ENCODE results near the gene GBA2. TPM values are rescaled to one million over a fixed set of nuclear protein-coding genes. Genes with fewer than 3 reads are reported as not detected.

The GBA2 gene
- total RNA-seq = 100 to 1,000 TPM in 1 of 6 donors, 10 to 100 TPM in 5; 60.4 to 189 (median 77.0) TPM

DNA sequence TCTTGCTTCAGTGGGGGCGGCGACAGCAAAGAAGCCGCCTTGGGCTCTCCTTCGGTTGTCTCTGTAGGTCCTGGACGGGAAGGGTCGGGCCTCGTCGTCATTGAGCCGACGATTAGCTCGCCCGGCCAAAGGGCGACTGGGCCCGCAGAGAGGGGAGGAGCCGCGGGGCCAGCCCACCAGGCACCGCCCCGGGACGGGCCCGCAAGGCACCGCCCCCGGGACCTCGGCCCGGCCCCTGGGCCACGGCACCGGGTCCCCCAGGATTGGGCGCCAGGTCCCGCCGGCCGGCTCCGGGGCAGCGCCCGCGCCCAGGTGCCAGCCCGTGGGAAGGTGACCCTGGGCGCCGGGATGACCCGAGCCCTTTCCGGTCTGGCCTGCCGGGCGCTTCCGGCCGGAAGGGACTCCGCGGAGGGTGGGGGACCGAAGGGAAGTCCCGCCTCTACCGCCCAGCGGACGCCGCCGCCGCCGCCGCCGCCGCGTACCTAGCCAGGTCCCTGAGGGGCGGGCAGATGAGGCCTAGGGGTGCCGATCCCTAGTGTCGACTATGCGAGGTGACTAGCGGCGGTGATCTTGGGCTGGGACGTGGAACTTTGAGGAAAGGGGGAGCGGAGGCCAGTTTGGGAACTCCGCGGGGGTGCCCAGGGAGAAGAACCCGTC lies at the start of gene GBA2, which contains the start of gene RGP1:
Gene GBA2 (minus strand): TSS at position 371 of the 657 bp plus-strand sequence. CDS start 524 bp downstream, outside the sequence.
Gene RGP1 (plus strand): TSS at position 430 of the 657 bp plus-strand sequence. CDS start 469 bp downstream, outside the sequence.
- H3K36me3 ChIP-seq = peaks cover 21 to 48% (median 41%) of the 10 kb centered on the region in 4 donors
- peak within 1 kb of the TSS; percentile 90 to 97 (median 94) for H3K27ac ChIP-seq
- DNase-seq (peak; percentile 87 to 96), ATAC-seq (ENCODE audit: low FRiP score in 2 of 2) (peak; percentile 91 to 96)
- TF ChIP-seq POLR2A (IDR thresholded peaks at IDR 0.05) = peak in 3 of 4 donors; percentile 47 to 81 (median 81)
- TF ChIP-seq POLR2AphosphoS5 (IDR thresholded peaks at IDR 0.05) = peak; percentile 71 to 79
- TF ChIP-seq EP300 (IDR thresholded peaks at IDR 0.05) = peak in 1 of 4 donors; percentile 36
- peak in 2 of 6 experiments; percentile 13 to 33 for TF ChIP-seq CTCF (IDR thresholded peaks at IDR 0.05)
- peak within 1 kb of the TSS; percentile 76 to 90 (median 88) for H3K4me3 ChIP-seq
- no peaks in the 10 kb centered on the region for H3K27me3 ChIP-seq
- no peaks in the 10 kb centered on the region for H3K9me3 ChIP-seq
- 0% methylated on average over 10 of the region's 69 CpGs; no CpG with 5 or more reads in 1 of the 2 donors for WGBS, 2 donors
- peaks cover 32 to 60% (median 42%) of the 10 kb centered on the region in 4 donors for H3K4me1 ChIP-seq

DNA sequence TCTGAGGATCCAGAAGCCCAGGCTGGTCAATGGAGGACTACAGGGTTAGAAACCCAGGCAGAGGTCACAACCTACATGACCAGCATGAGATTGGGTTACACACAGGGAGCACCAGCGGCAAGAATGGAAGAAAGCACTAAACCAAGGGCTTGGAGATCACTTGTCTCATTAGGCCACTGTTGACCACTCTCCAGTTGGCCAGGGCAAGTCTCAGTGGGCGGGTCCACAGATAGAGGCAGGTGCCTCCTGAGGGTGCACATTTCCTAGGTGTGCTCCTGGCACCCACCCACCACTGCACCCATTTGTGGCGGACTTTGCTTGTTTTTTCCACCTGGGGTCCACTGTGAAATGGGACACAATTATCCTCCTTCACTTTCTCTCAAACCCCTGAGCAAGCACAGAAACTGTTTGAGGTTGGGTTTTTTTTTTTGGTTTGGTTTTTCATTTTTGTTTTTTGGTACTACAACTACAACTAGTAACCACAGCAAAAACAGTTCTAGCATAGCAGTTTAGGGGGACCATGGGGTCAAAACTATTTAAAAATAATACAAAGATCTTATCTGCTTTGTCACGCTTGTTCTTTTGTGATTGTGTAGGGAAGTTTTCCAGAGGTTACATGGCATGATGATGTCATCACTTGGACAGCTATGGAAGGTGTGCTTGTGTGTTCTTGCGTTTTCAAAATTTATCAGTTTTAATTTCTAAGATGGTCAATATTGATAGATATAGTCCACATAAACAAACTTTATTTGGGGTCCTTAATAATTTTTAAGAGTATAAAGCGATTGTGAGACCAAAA lies 48.5 kb upstream of the GBA2 start:
- no peak for ATAC-seq (ENCODE audit: low FRiP score in 2 of 2)
- H3K4me3 ChIP-seq = no peak overlapping the region
- no peaks in the 10 kb centered on the region for H3K27me3 ChIP-seq
- peaks cover 0 to 25% (median 12%) of the 10 kb centered on the region in 4 donors for H3K36me3 ChIP-seq
- no peak overlapping the region for H3K27ac ChIP-seq
- no peak for TF ChIP-seq CTCF (IDR thresholded peaks at IDR 0.05)
- TF ChIP-seq POLR2AphosphoS5 (IDR thresholded peaks at IDR 0.05) = no peak
- TF ChIP-seq EP300 (IDR thresholded peaks at IDR 0.05) = no peak
- TF ChIP-seq POLR2A (IDR thresholded peaks at IDR 0.05) = no peak
- no peaks in the 10 kb centered on the region for H3K9me3 ChIP-seq
- peaks cover 10 to 16% (median 10%) of the 10 kb centered on the region in 4 donors for H3K4me1 ChIP-seq
- WGBS, 2 donors = 87 to 90% methylated on average over 6 of the region's 6 CpGs
- no peak for DNase-seq

DNA sequence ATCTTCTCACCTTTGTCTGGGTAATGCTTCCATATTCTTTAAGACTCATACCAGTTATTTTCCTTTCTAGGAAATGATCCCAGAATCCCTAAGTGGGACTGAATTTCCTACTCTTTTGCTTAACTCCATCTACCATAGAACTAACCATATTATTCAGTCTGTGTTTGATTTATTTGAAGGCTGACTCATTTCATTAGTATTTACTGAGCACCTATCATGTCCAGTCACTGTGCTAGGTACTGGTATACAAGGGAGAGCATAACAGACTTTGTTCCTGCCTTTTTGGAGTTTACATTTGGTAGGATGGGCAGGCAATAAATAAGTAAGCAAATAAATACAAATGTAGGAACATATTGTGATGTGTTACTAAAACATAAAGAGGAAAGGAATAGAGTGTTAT lies 46.7 kb upstream of the GBA2 start:
- peaks cover 19 to 28% (median 23%) of the 10 kb centered on the region in 4 donors for H3K4me1 ChIP-seq
- no peak overlapping the region for H3K27ac ChIP-seq
- no peaks in the 10 kb centered on the region for H3K9me3 ChIP-seq
- no peaks in the 10 kb centered on the region for H3K27me3 ChIP-seq
- no peak for TF ChIP-seq EP300 (IDR thresholded peaks at IDR 0.05)
- H3K4me3 ChIP-seq = no peak overlapping the region
- H3K36me3 ChIP-seq = peaks cover 0 to 8% (median 0%) of the 10 kb centered on the region in 4 donors
- no peak for ATAC-seq (ENCODE audit: low FRiP score in 2 of 2)
- DNase-seq = no peak

DNA sequence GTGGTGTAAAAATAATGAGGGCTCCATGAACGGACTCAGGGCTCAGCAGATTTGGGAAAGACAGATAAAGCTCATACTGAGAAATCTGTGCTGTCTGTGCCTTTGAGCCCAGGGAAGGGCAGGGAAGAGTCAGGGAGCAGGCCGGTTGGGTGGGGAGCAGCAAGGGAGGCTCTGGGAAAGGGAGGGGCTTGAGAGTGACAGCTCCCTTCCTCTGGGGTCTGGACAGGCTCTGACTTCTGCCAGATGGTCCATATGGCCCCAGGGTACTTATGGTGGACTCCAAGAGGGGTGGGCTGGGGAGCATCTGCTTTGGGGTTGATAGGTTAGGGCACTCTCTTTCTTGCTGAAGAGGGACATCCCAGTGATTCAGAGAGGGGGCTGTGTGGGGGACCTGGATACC lies 44.4 kb upstream of the GBA2 start:
- no peaks in the 10 kb centered on the region for H3K9me3 ChIP-seq
- no peaks in the 10 kb centered on the region for H3K27me3 ChIP-seq
- TF ChIP-seq EP300 (IDR thresholded peaks at IDR 0.05) (no peak), CTCF (IDR thresholded peaks at IDR 0.05) (no peak), POLR2AphosphoS5 (IDR thresholded peaks at IDR 0.05) (no peak), POLR2A (IDR thresholded peaks at IDR 0.05) (no peak)
- H3K4me1 ChIP-seq = peaks cover 23 to 32% (median 28%) of the 10 kb centered on the region in 4 donors
- DNase-seq = no peak
- 63 to 66% methylated on average over 1 to 2 of the region's 2 CpGs for WGBS, 2 donors
- H3K4me3 ChIP-seq = peak overlapping the region in 1 of 4 donors; percentile 3
- peak overlapping the region in 3 of 4 donors; percentile 26 to 87 (median 50) for H3K27ac ChIP-seq
- H3K36me3 ChIP-seq = no peaks in the 10 kb centered on the region
- no peak for ATAC-seq (ENCODE audit: low FRiP score in 2 of 2)

- TF ChIP-seq EP300 (IDR thresholded peaks at IDR 0.05) (no peak), POLR2AphosphoS5 (IDR thresholded peaks at IDR 0.05) (no peak), CTCF (IDR thresholded peaks at IDR 0.05) (no peak), POLR2A (IDR thresholded peaks at IDR 0.05) (no peak)
- no peaks in the 10 kb centered on the region for H3K36me3 ChIP-seq
- ATAC-seq (ENCODE audit: low FRiP score in 2 of 2) (no peak), DNase-seq (peak in 1 of 2 donors; percentile 73)
- H3K4me1 ChIP-seq = peaks cover 23 to 32% (median 28%) of the 10 kb centered on the region in 4 donors
- no peaks in the 10 kb centered on the region for H3K27me3 ChIP-seq
- WGBS, 2 donors = 90 to 96% methylated on average over 14 of the region's 14 CpGs
- H3K9me3 ChIP-seq = no peaks in the 10 kb centered on the region
- H3K27ac ChIP-seq = peak overlapping the region in 3 of 4 donors; percentile 26 to 87 (median 50)
- peak overlapping the region in 1 of 4 donors; percentile 3 for H3K4me3 ChIP-seq
These were observed 43.8 kb upstream of the GBA2 start for GRCh38 chr9:35792826-35793225.
